Adipose tissue (tissue), 3 donors: ENCODE data around the gene MBLAC1. TPM values are rescaled to one million over a fixed set of nuclear protein-coding genes. Genes with fewer than 3 reads are reported as not detected.

Source experiments
- H3K27ac ChIP-seq: one replicate; pipeline ENCODE4 v1.5.1; 2013; ENCODE audit warnings: low read depth, low read length
- WGBS, 3 donors: extraction: QIAGEN DNeasy Blood & Tissue Kit; methylation state at CpG; one replicate each; pipeline ENCODE4 v1.1.7; 2013; 5-methylcytosine and 5-hydroxymethylcytosine counted together
- polyA plus RNA-seq, 3 donors: library from polyadenylated mRNA; stranded (reverse); fragments of 200-250 nt; gene quantifications; one replicate each; pipeline ENCODE4 v1.2.3, GENCODE V29; 2013
- donor health status: healthy with polysubstance abuse.
- donor health status: Bipolar disorder and iron deficiency.
- donor health status: healthy.

The MBLAC1 gene, protein sequence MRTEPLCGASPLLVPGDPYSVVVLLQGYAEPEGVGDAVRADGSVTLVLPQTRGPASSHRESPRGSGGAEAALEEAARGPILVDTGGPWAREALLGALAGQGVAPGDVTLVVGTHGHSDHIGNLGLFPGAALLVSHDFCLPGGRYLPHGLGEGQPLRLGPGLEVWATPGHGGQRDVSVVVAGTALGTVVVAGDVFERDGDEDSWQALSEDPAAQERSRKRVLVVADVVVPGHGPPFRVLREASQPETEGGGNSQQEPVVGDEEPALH
- 1 to 10 TPM; 2.3 to 2.5 (median 2.5) TPM for polyA plus RNA-seq

DNA sequence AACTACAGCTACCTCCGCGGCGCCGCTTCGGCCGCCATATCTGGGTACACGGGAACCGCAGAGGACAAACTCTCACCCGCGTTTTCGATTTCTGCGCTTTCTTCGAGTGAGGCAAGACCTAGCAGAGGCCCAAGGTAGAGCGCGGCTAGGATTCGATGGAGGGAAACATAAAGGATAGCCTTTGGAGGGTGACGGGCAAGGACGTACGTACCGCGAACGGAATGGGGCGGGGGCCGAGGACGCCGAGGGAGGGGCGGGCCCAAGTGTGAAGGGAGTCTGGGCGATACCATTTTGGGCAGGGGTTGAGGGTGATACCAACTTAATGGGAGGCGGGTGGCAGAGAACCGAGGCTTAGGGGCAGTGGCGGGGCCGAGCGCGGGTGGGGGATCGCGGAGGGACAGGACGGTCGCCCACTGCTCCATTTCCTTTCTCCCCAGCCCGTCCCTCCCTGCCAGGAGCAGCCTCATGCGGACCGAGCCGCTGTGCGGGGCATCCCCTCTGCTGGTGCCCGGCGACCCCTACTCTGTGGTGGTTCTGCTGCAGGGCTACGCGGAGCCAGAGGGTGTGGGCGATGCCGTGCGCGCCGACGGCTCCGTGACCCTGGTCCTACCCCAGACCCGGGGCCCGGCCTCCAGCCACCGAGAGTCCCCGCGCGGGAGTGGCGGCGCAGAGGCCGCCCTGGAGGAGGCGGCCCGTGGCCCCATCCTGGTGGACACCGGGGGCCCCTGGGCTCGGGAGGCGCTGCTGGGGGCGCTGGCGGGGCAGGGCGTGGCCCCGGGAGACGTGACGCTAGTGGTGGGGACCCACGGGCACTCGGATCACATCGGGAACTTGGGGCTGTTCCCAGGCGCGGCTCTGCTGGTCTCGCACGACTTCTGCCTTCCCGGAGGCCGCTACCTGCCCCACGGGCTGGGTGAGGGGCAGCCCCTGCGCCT, at the start of gene MBLAC1:
Gene MBLAC1, plus strand, starts transcription at position 37 of the 935 bp plus-strand sequence. Its CDS starts 429 bp downstream, at position 466.
- WGBS, 3 donors: 0 to 1% (median 0%) methylated on average over 81 to 85 of the region's 85 CpGs
- peak within 1 kb of the TSS; percentile 68 for H3K27ac ChIP-seq

- H3K27ac ChIP-seq: no peak overlapping the region
- 90 to 91% (median 90%) methylated on average over 4 of the region's 4 CpGs for WGBS, 3 donors
These were observed 49.6 kb upstream of the MBLAC1 start for GRCh38 chr7:100077205-100077604.

DNA sequence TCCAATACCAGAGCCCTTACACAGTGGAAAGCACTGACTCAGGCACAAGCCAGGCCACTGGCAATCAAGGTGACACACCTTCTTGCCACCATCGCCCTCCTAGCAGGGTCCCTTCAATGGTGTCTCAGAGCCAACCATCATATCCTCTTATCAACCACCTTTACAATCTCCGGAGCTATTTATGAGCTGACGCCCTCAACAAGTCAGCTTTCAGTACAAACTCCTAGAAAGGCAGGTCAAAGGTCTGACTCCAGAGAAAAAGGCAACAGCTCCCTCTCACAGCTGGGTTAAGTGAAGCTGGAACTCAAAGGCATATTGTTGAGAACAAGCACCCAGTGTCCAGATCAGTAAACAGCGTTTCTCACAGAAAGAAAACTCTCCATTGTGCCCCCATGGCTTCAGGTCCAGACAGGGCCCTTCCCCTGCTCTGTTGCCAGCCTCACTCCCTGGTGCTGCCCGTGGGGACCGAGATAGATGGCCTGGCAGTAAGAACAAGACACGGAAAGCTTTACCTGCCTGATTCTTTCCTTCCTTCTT, 47.7 kb upstream of the MBLAC1 start:
- 54 to 84% (median 83%) methylated on average over 7 of the region's 7 CpGs for whole genome bisulfite sequencing, 3 donors

DNA sequence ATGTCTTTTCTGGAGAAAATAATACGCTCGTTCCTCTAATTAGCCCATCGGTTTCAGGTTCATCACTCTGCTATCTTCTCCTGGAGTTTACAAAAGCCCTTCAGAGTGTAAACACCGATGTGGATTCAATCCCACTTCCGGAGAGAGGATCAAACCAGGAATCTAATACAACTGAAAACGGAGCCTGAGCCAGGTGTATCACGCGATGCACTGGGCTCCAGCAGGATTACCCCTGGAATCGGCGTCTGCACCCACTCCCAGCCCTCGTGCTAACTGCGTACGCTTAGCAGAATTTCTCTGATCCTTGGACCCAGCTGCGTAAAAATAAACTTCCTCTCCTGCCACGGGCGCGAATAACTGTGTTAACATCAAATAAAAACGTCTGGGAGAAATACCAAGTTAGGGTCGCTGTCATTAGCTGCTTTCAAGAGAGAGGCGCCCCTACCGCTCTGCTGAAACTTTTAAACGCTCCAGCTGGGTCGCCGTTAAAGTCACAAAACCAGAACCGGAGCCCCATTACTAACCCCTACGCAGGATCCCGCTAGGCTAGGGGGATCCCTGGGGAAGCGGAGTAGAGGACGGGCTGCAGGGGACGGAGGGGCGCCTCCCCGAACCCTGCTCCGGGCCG, 45.7 kb upstream of the MBLAC1 start:
- 1% methylated on average over 34 of the region's 34 CpGs for WGBS, 3 donors

More for the DNA sequence above, 47.7 kb upstream of the MBLAC1 start:
- H3K27ac ChIP-seq: no peak overlapping the region

GRCh38 chr7:100081535-100082102, 45.1 kb upstream of the MBLAC1 start, which contains the start of gene ZNF3:
ZNF3 (minus strand) TSS chr7:100081723; CDS start chr7:100077357, 4,366 bp downstream.
- peak within 1 kb of the TSS; percentile 38 for H3K27ac ChIP-seq
- WGBS, 3 donors: 1% methylated on average over 55 of the region's 55 CpGs

More for the DNA sequence above, 45.7 kb upstream of the MBLAC1 start:
- H3K27ac ChIP-seq: peak overlapping the region; percentile 38

- no peak overlapping the region for H3K27ac ChIP-seq
- 52 to 67% (median 64%) methylated on average over 4 of the region's 4 CpGs for WGBS, 3 donors
These were observed 43.8 kb upstream of the MBLAC1 start for GRCh38 chr7:100082978-100083377.

- 31 to 51% (median 32%) methylated on average over 3 of the region's 3 CpGs for WGBS, 3 donors
- no peak overlapping the region for H3K27ac ChIP-seq
These were observed 41.3 kb upstream of the MBLAC1 start for GRCh38 chr7:100085515-100085914.

- no peak overlapping the region for H3K27ac ChIP-seq
- WGBS, 3 donors: 64 to 87% (median 72%) methylated on average over 10 of the region's 10 CpGs
These were observed 39.6 kb upstream of the MBLAC1 start for GRCh38 chr7:100087055-100087750.

GRCh38 chr7:100088095-100088620, 38.6 kb upstream of the MBLAC1 start:
- H3K27ac ChIP-seq: no peak overlapping the region
- WGBS, 3 donors: 77 to 80% (median 79%) methylated on average over 11 of the region's 11 CpGs

GRCh38 chr7:100088621-100089457, 37.9 kb upstream of the MBLAC1 start, which contains the start of gene COPS6:
COPS6 (plus strand) TSS chr7:100088969; CDS start chr7:100088991, 22 bp downstream.
- no peak within 1 kb of the TSS for H3K27ac ChIP-seq
- 0 to 1% (median 1%) methylated on average over 61 to 68 of the region's 68 CpGs for WGBS, 3 donors

GRCh38 chr7:100089458-100090196, 37.1 kb upstream of the MBLAC1 start:
- no peak overlapping the region for H3K27ac ChIP-seq
- WGBS, 3 donors: 30 to 37% (median 31%) methylated on average over 7 of the region's 7 CpGs

- no peak overlapping the region for H3K27ac ChIP-seq
- WGBS, 3 donors: 88 to 92% (median 88%) methylated on average over 14 of the region's 14 CpGs
These were observed 36.0 kb upstream of the MBLAC1 start for GRCh38 chr7:100090527-100091410.

DNA sequence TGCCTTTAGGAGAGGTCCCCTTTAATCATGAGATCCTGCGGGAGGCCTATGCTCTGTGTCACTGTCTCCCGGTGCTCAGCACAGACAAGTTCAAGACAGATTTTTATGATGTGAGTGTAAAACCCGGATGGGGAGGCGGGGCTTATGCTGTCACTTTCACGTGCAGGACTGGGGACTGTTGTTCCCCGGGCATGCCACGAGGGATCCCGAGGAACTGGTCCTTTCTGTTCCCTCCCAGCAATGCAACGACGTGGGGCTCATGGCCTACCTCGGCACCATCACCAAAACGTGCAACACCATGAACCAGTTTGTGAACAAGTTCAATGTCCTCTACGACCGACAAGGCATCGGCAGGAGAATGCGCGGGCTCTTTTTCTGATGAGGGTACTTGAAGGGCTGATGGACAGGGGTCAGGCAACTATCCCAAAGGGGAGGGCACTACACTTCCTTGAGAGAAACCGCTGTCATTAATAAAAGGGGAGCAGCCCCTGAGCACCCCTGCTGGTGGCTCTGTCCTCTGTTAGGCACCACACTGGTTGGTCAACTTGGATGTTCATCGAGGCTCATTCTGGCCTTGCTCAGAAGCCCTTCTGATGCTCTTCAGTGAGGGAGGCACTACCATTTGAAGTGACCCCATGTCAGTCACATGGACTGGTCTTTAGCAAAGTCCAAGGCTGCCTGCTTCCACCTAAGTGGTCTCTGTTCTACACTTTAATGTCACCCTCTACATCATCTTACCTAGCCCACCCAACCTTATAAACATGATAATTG, 35.2 kb upstream of the MBLAC1 start:
- H3K27ac ChIP-seq: no peak overlapping the region
- 66 to 73% (median 67%) methylated on average over 19 of the region's 19 CpGs for WGBS, 3 donors

- H3K27ac ChIP-seq: no peak overlapping the region
- WGBS, 3 donors: 44 to 58% (median 54%) methylated on average over 8 of the region's 8 CpGs
These were observed 33.7 kb upstream of the MBLAC1 start for GRCh38 chr7:100093054-100093453.
